H1 (cell line): Measurements from ENCODE around the gene TBX3. TPM values are rescaled to one million over a fixed set of nuclear protein-coding genes. Genes with fewer than 3 reads are reported as not detected.

Experiments used
- BACH1 ChIP-seq: IDR thresholded peaks from 2 replicates; pipeline ENCODE4 v1.6.1; 2012; ENCODE audit warnings: low read length, improper control_type of control experiment
- CBX5 ChIP-seq: fragments of 300-800, 300-1000 bp; sonication (generic); IDR thresholded peaks from 2 replicates; pipeline ENCODE4 v1.7.1; 2016; ENCODE audit warnings: antibody characterized with exemption, low read length, low read depth
- CBX8 ChIP-seq: fragments of 300-800, 300-1000 bp; sonication (generic); IDR thresholded peaks from 2 replicates; pipeline ENCODE4 v1.7.1; 2016; ENCODE audit warnings: low read depth, low read length, borderline replicate concordance
- CEBPB ChIP-seq: IDR thresholded peaks from 2 replicates; pipeline ENCODE4 v1.6.1; 2012; ENCODE audit warnings: low read depth, low read length
- CTBP2 ChIP-seq: IDR thresholded peaks from 2 replicates; pipeline ENCODE4 v1.7.0; 2011; ENCODE audit warnings: borderline replicate concordance, mild to moderate bottlenecking, moderate library complexity, mixed read lengths, low read length; ENCODE audit not compliant: insufficient read depth, insufficient read length
- EP300 ChIP-seq, 2 experiments: IDR thresholded peaks; 1 replicate in 1 of 2; 2 replicates in 1 of 2; pipeline ENCODE4 v1.6.1; 2011 to 2012; ENCODE audit warnings: low read depth in 2 of 2, low read length in 2 of 2, mild to moderate bottlenecking in 2 of 2, borderline replicate concordance in 1 of 2, inconsistent platforms in 1 of 2, moderate library complexity in 1 of 2
- EZH2 ChIP-seq: fragments of 200-600 bp; sonication (generic); IDR thresholded peaks from 2 replicates; pipeline ENCODE4 v1.7.1; 2012; ENCODE audit warnings: low read depth, mild to moderate bottlenecking, moderate library complexity, low read length, inconsistent platforms; ENCODE audit not compliant: severe bottlenecking
- HDAC2 ChIP-seq, 2 experiments: fragments of 300-600 bp in 1 of 2; sonication (generic) in 1 of 2; IDR thresholded peaks; 2 replicates each; pipeline ENCODE4 v1.6.1; 2011 to 2012; ENCODE audit warnings: low read depth in 2 of 2, low read length in 2 of 2, mild to moderate bottlenecking in 2 of 2, moderate library complexity in 2 of 2, borderline replicate concordance in 1 of 2, inconsistent platforms in 1 of 2
- RAD21 ChIP-seq, 2 experiments: IDR thresholded peaks in 1 of 2; conservative IDR thresholded peaks in 1 of 2; 2 replicates each; pipeline ENCODE4 v1.6.1; 2011; ENCODE audit warnings: low read depth in 2 of 2, low read length in 2 of 2, improper control_type of control experiment in 1 of 2, inconsistent platforms in 1 of 2, mild to moderate bottlenecking in 1 of 2, moderate library complexity in 1 of 2
- RNF2 ChIP-seq: fragments of 200-900, 300-1000 bp; sonication (generic); IDR thresholded peaks from 2 replicates; pipeline ENCODE4 v1.7.1; 2016; ENCODE audit warnings: borderline replicate concordance, low read depth, mild to moderate bottlenecking, antibody characterized with exemption, low read length; ENCODE audit not compliant: poor library complexity, severe bottlenecking; ENCODE audit errors: missing control alignments
- SIX5 ChIP-seq: IDR thresholded peaks from 2 replicates; pipeline ENCODE4 v1.6.1; 2011; ENCODE audit warnings: mild to moderate bottlenecking, low read depth, low read length
- SRF ChIP-seq: IDR thresholded peaks from 2 replicates; pipeline ENCODE4 v1.6.1; 2011; ENCODE audit warnings: mild to moderate bottlenecking, low read depth, low read length, moderate library complexity
- SUZ12 ChIP-seq: fragments of 200-600 bp; sonication (generic); IDR thresholded peaks from 2 replicates; pipeline ENCODE4 v1.6.1; 2012; ENCODE audit warnings: mild to moderate bottlenecking, inconsistent platforms, low read length, moderate library complexity, mixed read lengths
- TEAD4 ChIP-seq: IDR thresholded peaks from 2 replicates; pipeline ENCODE4 v1.6.1; 2012; ENCODE audit warnings: low read depth, low read length, inconsistent platforms, mixed read lengths
- USF2 ChIP-seq: IDR thresholded peaks from 2 replicates; pipeline ENCODE4 v1.6.1; 2011; ENCODE audit warnings: low read length, improper control_type of control experiment
- polyA plus RNA-seq, 7 experiments: library from polyadenylated mRNA; depleted of rRNA in 3 of 7; stranded (reverse) in 5 of 7; unstranded in 2 of 7; fragments of >200 nt in 5 of 7; fragments of 200-250 nt in 2 of 7; gene quantifications; 1 replicate in 5 of 7; 2 replicates in 1 of 7; 4 replicates in 1 of 7; pipeline versions ENCODE4 v1.2.1 to v1.2.3, GENCODE V29; 2011 to 2013; ENCODE audit warnings: missing spikeins in 2 of 7, mixed read lengths in 2 of 7
- total RNA-seq: library from RNA; stranded (reverse); fragmentation: NEBNext Ultra II Directional; extraction: Animal tissue kit (Norgen Biotek cat#: 25700); gene quantifications from 2 replicates; pipeline ENCODE4 v1.2.1, GENCODE V29; 2021
- TF ChIP-seq, protein P1 (sequence below): IDR thresholded peaks from 2 replicates; pipeline ENCODE4 v1.6.1; 2011; ENCODE audit warnings: low read depth, mild to moderate bottlenecking, low read length; ENCODE audit not compliant: insufficient read depth

The TBX3 gene
- total and polyA plus RNA-seq, 2 of the 8 experiments (the other 6 are each of a cell fraction or from before 2014, with no cell fraction given), result 0.09 to 1.0 TPM

DNA sequence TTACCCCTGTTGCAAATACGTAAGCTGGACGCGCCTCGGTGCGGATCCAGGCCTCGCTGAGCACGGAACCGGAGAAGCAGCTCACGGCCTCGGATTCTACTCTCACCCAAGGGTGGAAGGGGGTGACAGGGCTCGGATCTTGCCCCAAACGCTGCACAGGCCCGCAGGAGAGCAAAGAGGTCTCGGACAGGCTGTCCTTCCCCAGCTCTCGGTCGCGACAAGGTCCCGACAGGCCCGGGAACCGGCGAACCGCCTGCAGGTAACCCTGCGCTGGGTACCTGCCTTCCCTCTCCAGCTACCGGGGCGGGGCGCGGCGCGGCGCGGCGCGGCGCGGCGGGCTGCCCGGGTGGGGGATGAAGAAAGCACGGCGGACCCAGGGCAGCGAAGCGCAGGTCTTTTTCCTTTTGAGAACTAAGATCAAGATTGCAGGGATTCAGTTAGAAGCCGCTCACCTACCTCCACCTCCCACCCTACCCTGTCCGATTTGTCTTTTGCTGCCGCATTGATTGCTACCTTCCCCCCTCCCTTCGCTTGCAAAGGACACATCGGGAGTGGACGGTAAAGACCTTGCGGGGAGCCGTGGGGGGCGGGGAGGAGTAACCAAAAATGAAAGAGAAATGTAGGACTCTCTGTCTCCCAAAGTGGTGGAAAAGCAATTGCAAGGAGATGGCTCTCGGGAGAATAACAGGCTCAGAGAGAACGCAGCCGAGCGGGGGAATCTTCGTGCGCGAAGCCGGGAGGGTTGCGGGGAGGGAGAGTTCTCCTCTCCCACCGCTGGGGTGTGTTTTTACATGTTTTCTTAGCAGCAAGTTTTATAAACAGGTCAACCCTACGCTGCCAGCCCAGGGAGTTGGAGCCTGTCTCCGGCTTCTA is 8.4 kb upstream of the TBX3 start (continued):
- peak; percentile 87 for TF ChIP-seq EZH2
- 0 out of 2 replicates have a peak, but pooled peaks have one; percentile 27 for TF ChIP-seq BACH1
- TF ChIP-seq TEAD4, result no peak
- no peak for TF ChIP-seq HDAC2 (IDR thresholded peaks at IDR 0.05; ENCODE audit: borderline replicate concordance in 1 of 2, low read depth in 2 of 2, low read length in 2 of 2)
- TF ChIP-seq, protein P1, sequence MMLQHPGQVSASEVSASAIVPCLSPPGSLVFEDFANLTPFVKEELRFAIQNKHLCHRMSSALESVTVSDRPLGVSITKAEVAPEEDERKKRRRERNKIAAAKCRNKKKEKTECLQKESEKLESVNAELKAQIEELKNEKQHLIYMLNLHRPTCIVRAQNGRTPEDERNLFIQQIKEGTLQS, result no peak
- TF ChIP-seq RAD21 (IDR thresholded peaks at IDR 0.05 in 1 of 2, conservative IDR thresholded peaks at IDR 0.05 in 1 of 2; ENCODE audit: low read depth in 2 of 2, low read length in 2 of 2), result no peak
- no peak for TF ChIP-seq EP300 (IDR thresholded peaks at IDR 0.05; ENCODE audit: borderline replicate concordance in 1 of 2, low read depth in 2 of 2, low read length in 2 of 2)
- TF ChIP-seq SIX5, result no peak
- TF ChIP-seq RNF2, result no peak
- peak; percentile 52 for TF ChIP-seq CTBP2
- TF ChIP-seq SRF, result no peak
- no peak for TF ChIP-seq CEBPB
- TF ChIP-seq CBX5, result no peak
- TF ChIP-seq SUZ12, result peak; percentile 80
- TF ChIP-seq CBX8, result 0 out of 2 replicates have a peak, but pooled peaks have one; percentile 74
- no peak for TF ChIP-seq USF2
